ENCODE measurements around the gene PDRG1. TPM values are rescaled to one million over a fixed set of nuclear protein-coding genes. Genes with fewer than 3 reads are reported as not detected.

PDRG1 gene
- polyA plus RNA-seq, 3 donors: 3.5 to 4.4 (median 3.7) TPM

GRCh38 chr20:31974951-31975487 is 23.2 kb upstream of the PDRG1 start:
- Histone ChIP-seq H3K27me3 (ENCODE audit: control insufficient read depth in 2 of 2, insufficient read depth in 2 of 2, low read length in 2 of 2) (peaks cover 5 to 9% of the 10 kb centered on the region in 2 donors), H3K4me1 (ENCODE audit: control insufficient read depth in 1 of 2, insufficient read depth in 2 of 2, low read length in 2 of 2) (no peaks in the 10 kb centered on the region), H4K20me1 (ENCODE audit: insufficient read depth, low read length) (no peaks in the 10 kb centered on the region), H3K27ac (ENCODE audit: low read depth in 1 of 2, low read length in 2 of 2) (no peak overlapping the region), H3K4me2 (replicated peaks; ENCODE audit: extremely low read depth, low read length, poor library complexity, severe bottlenecking) (no peak overlapping the region), H3K9ac (ENCODE audit: insufficient read depth, low read length, poor library complexity, severe bottlenecking) (no peak overlapping the region), H2AFZ (ENCODE audit: insufficient read depth, low read depth, low read length, poor library complexity, severe bottlenecking) (no peak overlapping the region), H3K4me3 (replicated peaks in 1 of 3; ENCODE audit: low read depth in 2 of 3, low read length in 3 of 3) (no peak overlapping the region), H3K9me3 (replicated peaks in 1 of 2; ENCODE audit: control insufficient read depth in 1 of 2, insufficient read depth in 1 of 2, low read length in 2 of 2) (no peaks in the 10 kb centered on the region), H3K36me3 (replicated peaks in 1 of 2; ENCODE audit: control insufficient read depth in 1 of 2, insufficient read depth in 2 of 2, low read length in 2 of 2) (no peaks in the 10 kb centered on the region), H3K79me2 (ENCODE audit: insufficient read depth, low read length) (no peaks in the 10 kb centered on the region)
- Mint-ChIP-seq H3K4me1 (no peaks in the 10 kb centered on the region), H3K36me3 (no peaks in the 10 kb centered on the region), H3K27me3 (ENCODE audit: low read depth in 3 of 3) (peaks cover 2 to 22% (median 19%) of the 10 kb centered on the region in 3 donors), H3K4me3 (no peak overlapping the region), H3K27ac (no peak overlapping the region), H3K9me3 (no peaks in the 10 kb centered on the region)
- no peak for DNase-seq
- TF ChIP-seq CTCF (IDR thresholded peaks at IDR 0.05): no peak
- WGBS (ENCODE audit: insufficient coverage): 89% methylated on average over 5 of the region's 10 CpGs
- intact Hi-C loops (cut with micrococcal nuclease): no loop called here

- H3K4me2 ChIP-seq (replicated peaks; ENCODE audit: extremely low read depth, low read length, poor library complexity, severe bottlenecking): no peak overlapping the region
- peaks cover 7 to 11% of the 10 kb centered on the region in 2 donors for H3K27me3 ChIP-seq (ENCODE audit: control insufficient read depth in 2 of 2, insufficient read depth in 2 of 2, low read length in 2 of 2)
- WGBS (ENCODE audit: insufficient coverage): no CpG with 5 or more reads among the region's 2 CpGs
- no peaks in the 10 kb centered on the region for H3K9me3 ChIP-seq (replicated peaks in 1 of 2; ENCODE audit: control insufficient read depth in 1 of 2, insufficient read depth in 1 of 2, low read length in 2 of 2)
- DNase-seq: no peak
- H3K4me3 Mint-ChIP-seq: no peak overlapping the region
- no peak overlapping the region for H3K9ac ChIP-seq (ENCODE audit: insufficient read depth, low read length, poor library complexity, severe bottlenecking)
- H3K27me3 Mint-ChIP-seq (ENCODE audit: low read depth in 3 of 3): peaks cover 5 to 25% (median 17%) of the 10 kb centered on the region in 3 donors
- H3K4me1 ChIP-seq (ENCODE audit: control insufficient read depth in 1 of 2, insufficient read depth in 2 of 2, low read length in 2 of 2): no peaks in the 10 kb centered on the region
- intact Hi-C loops (cut with micrococcal nuclease): no loop called here
- TF ChIP-seq CTCF (IDR thresholded peaks at IDR 0.05): no peak
- no peaks in the 10 kb centered on the region for H3K36me3 Mint-ChIP-seq
- H2AFZ ChIP-seq (ENCODE audit: insufficient read depth, low read depth, low read length, poor library complexity, severe bottlenecking): no peak overlapping the region
- no peaks in the 10 kb centered on the region for H3K79me2 ChIP-seq (ENCODE audit: insufficient read depth, low read length)
- no peak overlapping the region for H3K4me3 ChIP-seq (replicated peaks in 1 of 3; ENCODE audit: low read depth in 2 of 3, low read length in 3 of 3)
- H4K20me1 ChIP-seq (ENCODE audit: insufficient read depth, low read length): no peaks in the 10 kb centered on the region
- no peaks in the 10 kb centered on the region for H3K9me3 Mint-ChIP-seq
- H3K27ac ChIP-seq (ENCODE audit: low read depth in 1 of 2, low read length in 2 of 2): no peak overlapping the region
- H3K27ac Mint-ChIP-seq: no peak overlapping the region
- no peaks in the 10 kb centered on the region for H3K4me1 Mint-ChIP-seq
- no peaks in the 10 kb centered on the region for H3K36me3 ChIP-seq (replicated peaks in 1 of 2; ENCODE audit: control insufficient read depth in 1 of 2, insufficient read depth in 2 of 2, low read length in 2 of 2)
These were observed 22.4 kb upstream of the PDRG1 start for GRCh38 chr20:31974296-31974695.
